Tibial nerve (tissue), 4 donors: ENCODE results near the gene PGAP6. TPM values are rescaled to one million over a fixed set of nuclear protein-coding genes. Genes with fewer than 3 reads are reported as not detected.
A peak's percentile ranks its signal among the peaks of the same experiment; 100 is the strongest.
"Not testable (repeated sequence)": the region's sequence is repeated elsewhere in the genome, so short reads cannot be mapped to it uniquely, and the experiment has no call there.

Experiments used
- DNase-seq, 2 donors: peaks; one replicate each; pipeline ENCODE4 v3.0.0-alpha.2; 2019; ENCODE audit warnings: low spot score in 2 of 2
- H3K27ac ChIP-seq, 4 donors: fragments of 200-600 bp; sonication (generic) in 3 of 4; one replicate each; pipeline ENCODE4 v1.5.1; 2017 to 2019; ENCODE audit warnings: mild to moderate bottlenecking in 1 of 4
- H3K27me3 ChIP-seq, 2 donors: fragments of 200-600 bp; sonication (generic) in 1 of 2; one replicate each; pipeline versions ENCODE4 v1.5.1 to v1.6.0; 2017 to 2019
- H3K36me3 ChIP-seq, 3 donors: fragments of 200-600 bp; sonication (generic); one replicate each; pipeline ENCODE4 v1.5.1; 2018 to 2019
- H3K4me1 ChIP-seq, 4 donors: fragments of 200-600 bp; sonication (generic) in 3 of 4; one replicate each; pipeline ENCODE4 v1.5.1; 2017 to 2019
- H3K4me3 ChIP-seq, 4 donors: fragments of 200-600 bp; sonication (generic) in 3 of 4; one replicate each; pipeline ENCODE4 v1.5.1; 2017 to 2019; ENCODE audit warnings: mild to moderate bottlenecking in 1 of 4, moderate library complexity in 1 of 4
- H3K9me3 ChIP-seq, 4 donors: fragments of 200-600 bp; sonication (generic) in 3 of 4; one replicate each; pipeline ENCODE4 v1.5.1; 2017 to 2019
- EP300 ChIP-seq, 2 donors: sonication (generic); formaldehyde crosslinking; IDR thresholded peaks; one replicate each; pipeline ENCODE4 v1.6.1; 2017; ENCODE audit warnings: antibody characterized with exemption in 2 of 2, mild to moderate bottlenecking in 1 of 2
- POLR2A ChIP-seq, 2 donors: fragments of 450-650 bp; IDR thresholded peaks; one replicate each; pipeline ENCODE4 v1.6.1; 2017; ENCODE audit warnings: antibody characterized with exemption in 2 of 2, mild to moderate bottlenecking in 2 of 2, moderate library complexity in 2 of 2
- WGBS, 2 donors: methylation state at CpG; one replicate each; pipeline ENCODE4 v1.1.5; 2018; 5-methylcytosine and 5-hydroxymethylcytosine counted together
- total RNA-seq, 4 donors: library from RNA; depleted of rRNA; stranded (reverse); fragments of >200 nt; gene quantifications; one replicate each; pipeline ENCODE4 v1.1.0, GENCODE V29; 2016
- TF ChIP-seq, protein P1 (sequence below), 5 experiments: fragments of 200-600 bp in 3 of 5; fragments of 450-650 bp in 2 of 5; sonication (generic) in 3 of 5; IDR thresholded peaks; one replicate each; pipeline ENCODE4 v1.5.1; 2016 to 2019; ENCODE audit warnings: antibody characterized with exemption in 5 of 5, mild to moderate bottlenecking in 3 of 5, moderate library complexity in 2 of 5

Gene PGAP6
- total RNA-seq, 4 donors from 2014 or later: 22.7 to 69.3 (median 36.7) TPM

DNA sequence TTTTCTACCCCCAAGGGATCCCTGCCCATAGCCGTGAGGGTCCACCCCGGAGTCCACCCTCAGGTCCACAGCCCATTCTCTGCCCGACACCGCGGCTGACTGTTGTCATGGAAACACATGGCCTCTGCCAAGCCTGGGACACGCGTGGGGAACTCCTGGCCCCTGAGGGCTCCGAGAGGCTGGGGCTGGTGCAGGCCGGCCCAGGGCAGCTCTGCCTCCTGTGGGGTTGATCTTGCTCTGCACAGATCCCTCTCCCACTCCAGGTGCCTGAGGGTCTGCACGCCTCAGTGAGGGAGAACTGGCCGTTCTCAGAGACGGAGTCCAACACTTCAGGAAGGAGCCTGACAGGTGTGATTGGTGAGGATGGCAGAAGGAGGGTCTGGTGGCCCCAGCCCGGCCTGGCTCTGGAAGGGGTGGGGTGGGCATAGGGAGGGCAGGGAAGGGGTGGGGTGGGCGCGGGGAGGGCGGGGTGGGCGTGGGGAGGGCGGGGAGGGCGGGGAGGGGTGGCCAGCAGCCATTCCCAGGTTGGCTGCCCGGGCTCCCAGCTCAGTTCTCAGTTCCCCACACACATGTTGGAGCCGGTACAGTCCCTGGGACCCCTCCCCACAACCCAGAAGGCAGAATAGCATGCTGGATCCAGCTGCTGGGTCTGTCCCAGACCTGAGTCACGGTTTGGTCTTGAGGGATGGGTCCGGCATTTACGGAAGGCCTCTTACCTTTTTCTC, 17.9 kb downstream of the PGAP6 start:
- DNase-seq: no peak
- Histone ChIP-seq H3K4me3 (no peak overlapping the region), H3K9me3 (no peaks in the 10 kb centered on the region), H3K27ac (no peak overlapping the region), H3K27me3 (peaks cover 0 to 23% of the 10 kb centered on the region in 2 donors), H3K4me1 (peaks cover 0 to 3% (median 2%) of the 10 kb centered on the region in 4 donors), H3K36me3 (peaks cover 4 to 31% (median 12%) of the 10 kb centered on the region in 3 donors)
- 32 to 40% methylated on average over 13 to 24 of the region's 24 CpGs for WGBS, 2 donors
- TF ChIP-seq, protein P1, sequence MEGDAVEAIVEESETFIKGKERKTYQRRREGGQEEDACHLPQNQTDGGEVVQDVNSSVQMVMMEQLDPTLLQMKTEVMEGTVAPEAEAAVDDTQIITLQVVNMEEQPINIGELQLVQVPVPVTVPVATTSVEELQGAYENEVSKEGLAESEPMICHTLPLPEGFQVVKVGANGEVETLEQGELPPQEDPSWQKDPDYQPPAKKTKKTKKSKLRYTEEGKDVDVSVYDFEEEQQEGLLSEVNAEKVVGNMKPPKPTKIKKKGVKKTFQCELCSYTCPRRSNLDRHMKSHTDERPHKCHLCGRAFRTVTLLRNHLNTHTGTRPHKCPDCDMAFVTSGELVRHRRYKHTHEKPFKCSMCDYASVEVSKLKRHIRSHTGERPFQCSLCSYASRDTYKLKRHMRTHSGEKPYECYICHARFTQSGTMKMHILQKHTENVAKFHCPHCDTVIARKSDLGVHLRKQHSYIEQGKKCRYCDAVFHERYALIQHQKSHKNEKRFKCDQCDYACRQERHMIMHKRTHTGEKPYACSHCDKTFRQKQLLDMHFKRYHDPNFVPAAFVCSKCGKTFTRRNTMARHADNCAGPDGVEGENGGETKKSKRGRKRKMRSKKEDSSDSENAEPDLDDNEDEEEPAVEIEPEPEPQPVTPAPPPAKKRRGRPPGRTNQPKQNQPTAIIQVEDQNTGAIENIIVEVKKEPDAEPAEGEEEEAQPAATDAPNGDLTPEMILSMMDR (IDR thresholded peaks at IDR 0.05): no peak
- TF ChIP-seq POLR2A (IDR thresholded peaks at IDR 0.05): no peak
- no peak for TF ChIP-seq EP300 (IDR thresholded peaks at IDR 0.05)

DNA sequence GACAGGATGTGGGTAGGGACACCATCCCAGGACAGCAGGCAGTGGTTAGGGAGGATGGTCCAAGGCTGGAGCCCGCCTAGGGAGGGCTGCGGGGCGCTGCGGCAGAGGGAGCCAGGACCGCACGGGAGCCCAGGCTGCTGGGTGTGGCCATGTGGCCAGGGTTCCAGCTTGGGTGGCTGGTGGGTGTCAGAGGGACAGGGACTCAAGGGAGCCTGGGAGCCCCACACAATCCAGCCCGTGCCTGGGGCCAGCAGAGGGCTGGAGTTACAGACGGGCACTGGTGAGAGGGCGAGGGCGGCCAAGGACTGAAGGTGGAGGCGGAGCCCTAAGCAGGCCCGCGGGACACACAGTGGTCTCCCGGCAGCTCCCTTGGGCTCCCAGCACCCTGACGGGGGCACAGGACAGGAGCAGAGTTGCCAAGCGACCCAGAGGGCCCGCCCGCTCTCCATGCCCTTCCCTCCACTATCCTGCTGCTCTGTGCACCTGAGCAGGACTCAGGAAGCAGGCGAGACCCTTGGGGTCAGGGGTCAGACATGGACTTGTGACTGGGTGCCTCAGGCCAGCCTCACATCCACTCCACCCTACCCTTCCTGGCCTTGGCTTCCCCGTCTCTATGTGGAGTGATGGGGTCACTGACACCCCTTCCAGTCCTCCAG, 18.5 kb downstream of the PGAP6 start:
- Histone ChIP-seq H3K4me3 (no peak overlapping the region), H3K4me1 (peaks cover 0 to 3% (median 2%) of the 10 kb centered on the region in 4 donors), H3K36me3 (peaks cover 4 to 24% (median 6%) of the 10 kb centered on the region in 3 donors), H3K27me3 (peaks cover 0 to 23% of the 10 kb centered on the region in 2 donors), H3K27ac (no peak overlapping the region), H3K9me3 (no peaks in the 10 kb centered on the region)
- DNase-seq: no peak
- WGBS, 2 donors: 38 to 61% methylated on average over 14 to 20 of the region's 20 CpGs
- TF ChIP-seq, protein P1 (IDR thresholded peaks at IDR 0.05): no peak
- TF ChIP-seq POLR2A (IDR thresholded peaks at IDR 0.05): no peak

DNA sequence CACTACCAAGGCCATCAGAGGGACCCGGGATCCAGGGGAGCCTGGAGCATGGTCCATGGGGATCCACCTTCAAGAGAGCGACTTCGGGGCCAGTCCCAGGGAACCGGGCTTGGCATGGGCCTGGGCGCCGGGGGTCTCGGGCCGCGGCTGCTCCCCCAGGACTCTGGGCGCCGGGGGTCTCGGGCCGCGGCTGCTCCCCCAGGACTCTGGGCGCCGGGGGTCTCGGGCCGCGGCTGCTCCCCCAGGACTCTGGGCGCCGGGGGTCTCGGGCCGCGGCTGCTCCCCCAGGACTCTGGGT, 19.1 kb downstream of the PGAP6 start:
- DNase-seq, H3K27ac ChIP-seq, H3K9me3 ChIP-seq, H3K4me1 ChIP-seq, H3K4me3 ChIP-seq: not testable (repeated sequence)
- peaks cover 0 to 23% of the 10 kb centered on the region in 2 donors for H3K27me3 ChIP-seq
- H3K36me3 ChIP-seq: peaks cover under 1 to 18% (median 2%) of the 10 kb centered on the region in 3 donors
- WGBS, 2 donors: 70 to 100% methylated on average over 1 to 7 of the region's 24 CpGs

DNA sequence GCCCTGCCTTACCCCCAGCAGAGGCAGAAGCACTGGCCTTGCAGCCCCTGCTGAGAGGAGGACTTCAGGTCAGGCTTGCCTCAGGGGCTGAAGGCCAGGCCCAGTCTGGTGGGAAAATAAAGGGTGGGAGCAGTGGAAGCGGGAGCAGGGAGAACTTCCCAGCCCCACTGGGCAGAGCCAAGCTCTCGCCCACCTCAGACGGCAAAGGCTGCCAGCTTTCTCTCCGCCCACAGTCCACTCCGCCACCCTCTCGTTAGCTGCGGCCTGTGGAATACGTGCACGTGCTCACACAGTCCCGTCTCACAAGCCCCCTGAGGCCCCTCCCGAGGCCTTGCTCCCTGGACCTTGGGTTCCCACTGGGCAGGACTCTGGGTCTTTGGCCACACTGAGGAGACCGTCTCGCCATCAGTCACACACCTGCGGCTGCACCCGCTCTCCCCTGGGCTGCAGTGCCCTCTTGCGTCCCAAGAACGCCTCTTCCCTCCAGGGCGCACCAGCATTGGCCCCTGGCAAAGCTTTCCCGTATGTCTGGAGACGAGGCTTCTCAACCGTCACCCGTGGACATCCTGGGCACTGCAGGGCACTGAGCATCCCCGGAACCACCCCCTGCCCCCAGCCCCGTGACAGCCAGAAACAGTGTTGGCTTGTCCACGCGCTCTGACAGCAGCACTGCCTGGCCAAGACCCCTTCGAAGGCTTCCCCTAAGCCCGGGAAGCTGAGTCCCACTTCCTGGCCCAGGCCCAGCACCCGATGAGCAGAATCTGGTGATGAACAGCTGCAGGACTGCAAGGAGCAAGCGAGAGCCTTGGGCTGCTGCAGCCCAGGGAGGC, 19.7 kb downstream of the PGAP6 start:
- Histone ChIP-seq H3K27me3 (peaks cover 0 to 23% of the 10 kb centered on the region in 2 donors), H3K36me3 (peaks cover 0 to 12% (median 0%) of the 10 kb centered on the region in 3 donors), H3K27ac (no peak overlapping the region), H3K4me1 (peaks cover 0 to 3% (median 2%) of the 10 kb centered on the region in 4 donors), H3K9me3 (no peaks in the 10 kb centered on the region), H3K4me3 (no peak overlapping the region)
- 23 to 26% methylated on average over 17 to 29 of the region's 30 CpGs for WGBS, 2 donors
- DNase-seq: peak in 1 of 2 donors; percentile 55
- TF ChIP-seq POLR2A (IDR thresholded peaks at IDR 0.05): no peak
- TF ChIP-seq, protein P1 (IDR thresholded peaks at IDR 0.05): peak; percentile 56 to 76 (median 62)

DNA sequence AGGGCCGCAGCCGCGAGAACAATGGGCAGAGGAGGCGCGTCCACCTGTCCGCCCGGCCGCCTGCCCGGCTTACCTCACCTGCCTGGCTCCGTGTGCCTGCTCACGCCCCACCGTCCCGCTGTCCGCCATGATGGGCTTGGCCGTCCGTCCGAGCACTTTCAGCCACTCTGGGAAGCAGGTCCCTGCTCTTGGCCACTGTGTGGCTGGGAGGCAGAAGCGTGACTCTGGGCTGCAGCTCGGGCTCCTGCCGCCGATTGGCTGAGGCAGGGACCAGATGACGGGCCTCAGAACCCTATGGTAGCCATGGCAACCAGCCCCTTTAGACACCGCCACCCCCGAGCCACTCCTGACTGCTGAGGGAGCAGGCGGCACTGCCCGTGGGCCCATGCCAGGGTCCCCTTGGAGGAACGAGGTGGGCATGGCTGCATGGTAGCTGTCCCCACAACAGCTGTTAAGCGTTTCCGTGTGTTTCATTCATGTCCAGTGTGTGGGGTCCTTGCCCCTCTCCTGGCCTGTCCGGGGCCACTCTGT, 20.4 kb downstream of the PGAP6 start:
- TF ChIP-seq, protein P1 (IDR thresholded peaks at IDR 0.05): no peak
- no peak for TF ChIP-seq POLR2A (IDR thresholded peaks at IDR 0.05)
- no peak for TF ChIP-seq EP300 (IDR thresholded peaks at IDR 0.05)
- Histone ChIP-seq H3K4me1 (peaks cover 0 to 3% (median 2%) of the 10 kb centered on the region in 4 donors), H3K36me3 (peaks cover 0 to 6% (median 0%) of the 10 kb centered on the region in 3 donors), H3K4me3 (no peak overlapping the region), H3K27ac (no peak overlapping the region), H3K9me3 (no peaks in the 10 kb centered on the region), H3K27me3 (peaks cover 0 to 23% of the 10 kb centered on the region in 2 donors)
- WGBS, 2 donors: 78 to 81% methylated on average over 14 to 30 of the region's 30 CpGs
- DNase-seq: no peak
